OCI-LY1 (cell line): ENCODE data around the gene MANSC4.
A peak's percentile ranks its signal among the peaks of the same experiment; 100 is the strongest.

Experiments
- H2AFZ ChIP-seq: fragments of 200-600 bp; sonication (generic), shearing (Covaris generic); 2 replicates; pipeline ENCODE4 v1.6.0; 2014; ENCODE audit warnings: antibody characterized with exemption, mild to moderate bottlenecking, low read length
- H3F3A ChIP-seq: fragments of 200-600 bp; sonication (generic), shearing (Covaris generic); 2 replicates; pipeline ENCODE4 v1.6.0; 2014; ENCODE audit warnings: mild to moderate bottlenecking, antibody characterized with exemption, low read length, moderate library complexity; ENCODE audit not compliant: insufficient read depth
- H3K27ac ChIP-seq: fragments of 200-600 bp; sonication (generic); 2 replicates; pipeline ENCODE4 v1.5.1; 2014; ENCODE audit warnings: low read length, mixed run types, mild to moderate bottlenecking, low read depth; ENCODE audit not compliant: poor library complexity, severe bottlenecking
- H3K27me3 ChIP-seq: fragments of 200-600 bp; sonication (generic); 2 replicates; pipeline ENCODE4 v1.6.0; 2014; ENCODE audit warnings: antibody characterized with exemption, mild to moderate bottlenecking, low read length, moderate library complexity; ENCODE audit not compliant: insufficient read depth
- H3K36me3 ChIP-seq: fragments of 200-600 bp; sonication (generic); 2 replicates; pipeline ENCODE4 v1.6.1; 2014; ENCODE audit warnings: mild to moderate bottlenecking, antibody characterized with exemption, low read length, moderate library complexity, mixed read lengths; ENCODE audit not compliant: insufficient read depth
- H3K4me1 ChIP-seq: fragments of 200-600 bp; sonication (generic); 2 replicates; pipeline ENCODE4 v1.5.1; 2014; ENCODE audit warnings: mild to moderate bottlenecking, low read length, moderate library complexity; ENCODE audit not compliant: insufficient read depth, severe bottlenecking
- H3K4me2 ChIP-seq: fragments of 200-600 bp; sonication (generic), shearing (Covaris generic); 2 replicates; pipeline ENCODE4 v1.6.1; 2014; ENCODE audit warnings: low read length
- H3K4me3 ChIP-seq: fragments of 200-600 bp; sonication (generic); 2 replicates; pipeline ENCODE4 v1.5.1; 2014; ENCODE audit warnings: low read length, low read depth, mild to moderate bottlenecking, mixed read lengths; ENCODE audit not compliant: poor library complexity, severe bottlenecking
- H3K79me2 ChIP-seq: fragments of 200-600 bp; shearing (Covaris generic); 2 replicates; pipeline ENCODE4 v1.6.1; 2016; ENCODE audit warnings: mixed run types, low read length, mixed read lengths; ENCODE audit not compliant: insufficient read depth
- H3K9ac ChIP-seq: fragments of 200-600 bp; sonication (generic), shearing (Covaris generic); 2 replicates; pipeline ENCODE4 v1.6.1; 2014; ENCODE audit warnings: mild to moderate bottlenecking, low read length, mixed read lengths
- H3K9me2 ChIP-seq: fragments of 200-600 bp; sonication (generic), shearing (Covaris generic); 2 replicates; pipeline ENCODE4 v1.6.1; 2014; ENCODE audit warnings: low read depth, mild to moderate bottlenecking, low read length, mixed read lengths
- H3K9me3 ChIP-seq: fragments of 200-600 bp; shearing (Covaris generic); 2 replicates; pipeline ENCODE4 v1.6.1; 2014; ENCODE audit warnings: low read length, mixed read lengths
- H4K20me1 ChIP-seq: fragments of 200-600 bp; sonication (generic), shearing (Covaris generic); 2 replicates; pipeline ENCODE4 v1.6.0; 2016; ENCODE audit warnings: mild to moderate bottlenecking, low read length; ENCODE audit not compliant: insufficient read depth
- CTCF ChIP-seq: fragments of 200-600 bp; sonication (generic), shearing (Covaris generic); IDR thresholded peaks from 2 replicates; pipeline ENCODE4 v1.5.1; 2017; ENCODE audit warnings: mild to moderate bottlenecking, antibody characterized with exemption, low read length, moderate library complexity, mixed read lengths
- EZH2 ChIP-seq: fragments of 200-600 bp; sonication (generic), shearing (Covaris generic); IDR thresholded peaks from 2 replicates; pipeline ENCODE4 v1.8.0; 2017; ENCODE audit warnings: borderline replicate concordance, mixed run types, mild to moderate bottlenecking, antibody characterized with exemption, low read length, moderate library complexity, mixed read lengths

The MANSC4 gene

GRCh38 chr12:27807063-27807703 is 27.1 kb upstream of the MANSC4 start:
- Histone ChIP-seq H3K36me3 (no peaks in the 10 kb centered on the region), H4K20me1 (no peaks in the 10 kb centered on the region), H3K9me2 (no peaks in the 10 kb centered on the region), H3K9me3 (no peaks in the 10 kb centered on the region), H3K4me1 (peaks cover 13% of the 10 kb centered on the region), H3K9ac (no peak overlapping the region), H3F3A (no peaks in the 10 kb centered on the region), H3K4me2 (no peak overlapping the region), H3K79me2 (no peaks in the 10 kb centered on the region), H3K4me3 (no peak overlapping the region), H3K27ac (no peak overlapping the region), H3K27me3 (no peaks in the 10 kb centered on the region), H2AFZ (no peak overlapping the region)
- TF ChIP-seq EZH2 (no peak), CTCF (peak; percentile 43; the same call in 1 of the 2 replicates)

- Histone ChIP-seq H3K79me2 (no peaks in the 10 kb centered on the region), H3K9me2 (no peaks in the 10 kb centered on the region), H3K27ac (no peak overlapping the region), H4K20me1 (no peaks in the 10 kb centered on the region), H3K4me1 (peaks cover 11% of the 10 kb centered on the region), H2AFZ (no peak overlapping the region), H3K4me3 (no peak overlapping the region), H3K9me3 (no peaks in the 10 kb centered on the region), H3F3A (no peaks in the 10 kb centered on the region), H3K27me3 (no peaks in the 10 kb centered on the region), H3K36me3 (no peaks in the 10 kb centered on the region), H3K4me2 (no peak overlapping the region), H3K9ac (no peak overlapping the region)
- TF ChIP-seq CTCF (no peak), EZH2 (no peak)
Observed at GRCh38 chr12:27806259-27806658, 26.2 kb upstream of the MANSC4 start.

- TF ChIP-seq CTCF (no peak), EZH2 (no peak)
- Histone ChIP-seq H2AFZ (no peak overlapping the region), H3K27ac (no peak overlapping the region), H3K36me3 (no peaks in the 10 kb centered on the region), H3K4me1 (peaks cover 6% of the 10 kb centered on the region), H3K9me3 (no peaks in the 10 kb centered on the region), H3K79me2 (no peaks in the 10 kb centered on the region), H4K20me1 (no peaks in the 10 kb centered on the region), H3F3A (no peaks in the 10 kb centered on the region), H3K4me3 (no peak overlapping the region), H3K4me2 (no peak overlapping the region), H3K9me2 (no peaks in the 10 kb centered on the region), H3K27me3 (no peaks in the 10 kb centered on the region), H3K9ac (no peak overlapping the region)
Observed at GRCh38 chr12:27805238-27805637, 25.2 kb upstream of the MANSC4 start.
